ENCODE data around the gene GPHA2. TPM values are rescaled to one million over a fixed set of nuclear protein-coding genes. Genes with fewer than 3 reads are reported as not detected.

Gene GPHA2
- polyA plus RNA-seq, 4 donors = 1.9 to 3.1 (median 2.6) TPM

GRCh38 chr11:64893194-64894069, 42.3 kb downstream of the GPHA2 start:
- no peak for DNase-seq (ENCODE audit: low read depth in 4 of 4, low spot score in 2 of 4)

GRCh38 chr11:64892838-64893193, 42.9 kb downstream of the GPHA2 start:
- no peak for DNase-seq (ENCODE audit: low read depth in 4 of 4, low spot score in 2 of 4)

GRCh38 chr11:64892411-64892831, 43.3 kb downstream of the GPHA2 start:
- DNase-seq (ENCODE audit: low read depth in 4 of 4, low spot score in 2 of 4) = no peak

GRCh38 chr11:64891880-64892279, 43.8 kb downstream of the GPHA2 start:
- no peak for DNase-seq (ENCODE audit: low read depth in 4 of 4, low spot score in 2 of 4)

GRCh38 chr11:64891215-64891848, 44.4 kb downstream of the GPHA2 start:
- DNase-seq (ENCODE audit: low read depth in 4 of 4, low spot score in 2 of 4) = no peak

GRCh38 chr11:64890522-64890939, 45.2 kb downstream of the GPHA2 start:
- DNase-seq (ENCODE audit: low read depth in 4 of 4, low spot score in 2 of 4) = no peak

GRCh38 chr11:64888729-64889511, 46.8 kb downstream of the GPHA2 start:
- DNase-seq (ENCODE audit: low read depth in 4 of 4, low spot score in 2 of 4) = no peak

GRCh38 chr11:64888406-64888728, 47.3 kb downstream of the GPHA2 start:
- no peak for DNase-seq (ENCODE audit: low read depth in 4 of 4, low spot score in 2 of 4)

- DNase-seq (ENCODE audit: low read depth in 4 of 4, low spot score in 2 of 4) = peak in 1 of 4 donors; percentile 61
Measured at GRCh38 chr11:64887757-64888405, 47.8 kb downstream of the GPHA2 start.

- DNase-seq (ENCODE audit: low read depth in 4 of 4, low spot score in 2 of 4) = no peak
Measured at GRCh38 chr11:64887234-64887756, 48.4 kb downstream of the GPHA2 start.

- no peak for DNase-seq (ENCODE audit: low read depth in 4 of 4, low spot score in 2 of 4)
Measured at GRCh38 chr11:64885367-64886286, 50.1 kb downstream of the GPHA2 start.

Other genes starting within 250 kb of the GPHA2 start
- gene NRXN2, start 212.7 kb downstream of the GPHA2 start, polyA plus RNA-seq (ENCODE audit: insufficient read length in 4 of 4) = 10 to 100 TPM; 11.7 to 27.2 (median 24.9) TPM
- 1 to 10 TPM; 3.2 to 7.8 (median 4.5) TPM for gene RASGRP2, start 191.8 kb downstream of the GPHA2 start, polyA plus RNA-seq (ENCODE audit: insufficient read length in 4 of 4)
- 1 to 10 TPM; 1.6 to 3.0 (median 2.1) TPM for gene PYGM, start 175.9 kb downstream of the GPHA2 start, polyA plus RNA-seq (ENCODE audit: insufficient read length in 4 of 4)
- gene SF1, start 157.4 kb downstream of the GPHA2 start, polyA plus RNA-seq (ENCODE audit: insufficient read length in 4 of 4) = 100 to 1,000 TPM; 263 to 497 (median 371) TPM
- gene MAP4K2, start 132.7 kb downstream of the GPHA2 start, polyA plus RNA-seq (ENCODE audit: insufficient read length in 4 of 4) = 10 to 100 TPM; 17.8 to 25.7 (median 24.2) TPM
- 10 to 100 TPM; 31.6 to 53.5 (median 42.7) TPM for gene MEN1, start 125.3 kb downstream of the GPHA2 start, polyA plus RNA-seq (ENCODE audit: insufficient read length in 4 of 4)
- gene CDC42BPG, start 91.2 kb downstream of the GPHA2 start, polyA plus RNA-seq (ENCODE audit: insufficient read length in 4 of 4) = 1 to 10 TPM; 5.2 to 8.1 (median 5.9) TPM
- gene EHD1, start 57.3 kb downstream of the GPHA2 start, polyA plus RNA-seq (ENCODE audit: insufficient read length in 4 of 4) = 10 to 100 TPM; 54.4 to 77.9 (median 64.7) TPM
- 10 to 100 TPM; 12.2 to 28.1 (median 21.6) TPM for gene ATG2A, start 18.7 kb downstream of the GPHA2 start, polyA plus RNA-seq (ENCODE audit: insufficient read length in 4 of 4)
- 10 to 100 TPM; 14.4 to 20.2 (median 17.2) TPM for gene PPP2R5B, start 11.2 kb downstream of the GPHA2 start, polyA plus RNA-seq (ENCODE audit: insufficient read length in 4 of 4)
- gene MAJIN, start 36.2 kb upstream of the GPHA2 start, polyA plus RNA-seq (ENCODE audit: insufficient read length in 4 of 4) = 1 to 10 TPM in 1 of 4 donors, under 1 TPM in 3; 0.48 to 1.5 (median 0.72) TPM
- 1 to 10 TPM; 2.3 to 3.3 (median 2.8) TPM for gene BATF2, start 61.1 kb upstream of the GPHA2 start, polyA plus RNA-seq (ENCODE audit: insufficient read length in 4 of 4)
- 10 to 100 TPM; 58.1 to 81.6 (median 64.8) TPM for gene ARL2, start 78.3 kb upstream of the GPHA2 start, polyA plus RNA-seq (ENCODE audit: insufficient read length in 4 of 4)
- gene SNX15, start 91.5 kb upstream of the GPHA2 start, polyA plus RNA-seq (ENCODE audit: insufficient read length in 4 of 4) = 10 to 100 TPM; 25.5 to 34.3 (median 30.4) TPM
- 10 to 100 TPM; 10.2 to 20.3 (median 13.5) TPM for gene SAC3D1, start 105.3 kb upstream of the GPHA2 start, polyA plus RNA-seq (ENCODE audit: insufficient read length in 4 of 4)
- gene NAALADL1, start 122.7 kb upstream of the GPHA2 start, polyA plus RNA-seq (ENCODE audit: insufficient read length in 4 of 4) = 10 to 100 TPM; 10.8 to 17.4 (median 12.2) TPM
- 10 to 100 TPM; 16.9 to 22.4 (median 21.1) TPM for gene CDCA5, start 148.1 kb upstream of the GPHA2 start, polyA plus RNA-seq (ENCODE audit: insufficient read length in 4 of 4)
- gene ZFPL1, start 148.3 kb upstream of the GPHA2 start, polyA plus RNA-seq (ENCODE audit: insufficient read length in 4 of 4) = 10 to 100 TPM; 27.9 to 35.9 (median 34.6) TPM
- gene VPS51, start 160.3 kb upstream of the GPHA2 start, polyA plus RNA-seq (ENCODE audit: insufficient read length in 4 of 4) = 100 to 1,000 TPM; 100 to 159 (median 143) TPM
- gene TM7SF2, start 176.0 kb upstream of the GPHA2 start, polyA plus RNA-seq (ENCODE audit: insufficient read length in 4 of 4) = 100 to 1,000 TPM in 1 of 4 donors, 10 to 100 TPM in 3; 77.8 to 101 (median 80.4) TPM
- gene ZNHIT2, start 181.8 kb upstream of the GPHA2 start, polyA plus RNA-seq (ENCODE audit: insufficient read length in 4 of 4) = 10 to 100 TPM in 2 of 4 donors, 1 to 10 TPM in 2; 6.0 to 13.3 (median 9.5) TPM
- 100 to 1,000 TPM; 643 to 971 (median 752) TPM for gene FAU, start 186.2 kb upstream of the GPHA2 start, polyA plus RNA-seq (ENCODE audit: insufficient read length in 4 of 4)
- gene MRPL49, start 186.4 kb upstream of the GPHA2 start, polyA plus RNA-seq (ENCODE audit: insufficient read length in 4 of 4) = 10 to 100 TPM; 56.2 to 65.2 (median 62.2) TPM
- 10 to 100 TPM; 40.4 to 57.0 (median 48.3) TPM for gene SYVN1, start 198.6 kb upstream of the GPHA2 start, polyA plus RNA-seq (ENCODE audit: insufficient read length in 4 of 4)
- gene SPDYC, start 234.3 kb upstream of the GPHA2 start, polyA plus RNA-seq (ENCODE audit: insufficient read length in 4 of 4) = under 1 TPM in 1 of 4 donors, not detected in 3; 0.16 TPM
- 100 to 1,000 TPM in 2 of 4 donors, 10 to 100 TPM in 2; 83.3 to 121 (median 99.2) TPM for gene CAPN1, start 246.0 kb upstream of the GPHA2 start, polyA plus RNA-seq (ENCODE audit: insufficient read length in 4 of 4)